Naive thymus-derived CD8-positive, alpha-beta T cell (primary cell): ENCODE results near the gene NKPD1. TPM values are rescaled to one million over a fixed set of nuclear protein-coding genes. Genes with fewer than 3 reads are reported as not detected.

Source experiments
- ATAC-seq, 2 donors: fragments of 150-1000 bp; cut with Tn5 transposase in 1 of 2; sonication (Bioruptor Pico), chemical (Tn5 transposase) in 1 of 2; 1 replicate in 1 of 2; 2 replicates in 1 of 2; pipeline ENCODE4 v1.10.0; 2021; ENCODE audit warnings: mild to moderate bottlenecking in 2 of 2, moderate library complexity in 2 of 2
- POLR2A ChIA-PET: fragments of 350-600 bp; sonication (Branson Sonifier 250); formaldehyde crosslinking; loops from one replicate; lab custom pipeline; 2021; ENCODE audit warnings: antibody characterized with exemption; lab: Charles Lee
- DNase-seq, 10 donors: peaks; one replicate each; pipeline versions ENCODE4 v3.0.0 to v3.0.0-alpha.2; 2020 to 2022
- H3K27ac Mint-ChIP-seq, 10 donors: one replicate each; pipeline ENCODE4 v1.8.0; 2020 to 2022; ENCODE audit warnings: mild to moderate bottlenecking in 10 of 10, mixed read lengths in 10 of 10, moderate library complexity in 4 of 10, inconsistent platforms in 1 of 10
- H3K27me3 Mint-ChIP-seq, 5 donors: one replicate each; pipeline ENCODE4 v1.8.0; 2021 to 2022; ENCODE audit warnings: mixed read lengths in 5 of 5
- H3K36me3 Mint-ChIP-seq, 3 donors: one replicate each; pipeline ENCODE4 v1.8.0; 2020 to 2022; ENCODE audit warnings: mixed read lengths in 3 of 3, mild to moderate bottlenecking in 2 of 3, inconsistent platforms in 1 of 3
- H3K4me1 Mint-ChIP-seq, 4 donors: one replicate each; pipeline ENCODE4 v1.8.0; 2021 to 2022; ENCODE audit warnings: mixed read lengths in 4 of 4
- H3K4me3 Mint-ChIP-seq, 10 donors: one replicate each; pipeline ENCODE4 v1.8.0; 2020 to 2022; ENCODE audit warnings: mild to moderate bottlenecking in 10 of 10, mixed read lengths in 10 of 10, moderate library complexity in 6 of 10, inconsistent platforms in 1 of 10
- H3K9me3 Mint-ChIP-seq, 9 donors: one replicate each; pipeline ENCODE4 v1.8.0; 2020 to 2022; ENCODE audit warnings: mixed read lengths in 9 of 9, mild to moderate bottlenecking in 3 of 9, inconsistent platforms in 1 of 9, moderate library complexity in 1 of 9
- polyA plus RNA-seq, 3 donors: library from polyadenylated mRNA; unstranded; fragments of 300-500 nt; fragmentation: Illumina TruSeq; gene quantifications; one replicate each; pipeline ENCODE4 v1.2.3, GENCODE V29; 2021
- total RNA-seq, 8 experiments: library from RNA in 2 of 8; stranded (reverse) in 2 of 8; gene quantifications; one replicate each; pipeline ENCODE4 v1.2.3 and lab custom pipeline; 2021 to 2026

The NKPD1 gene
- total and polyA plus RNA-seq, 5 experiments from 2014 or later, result 0.17 to 1.0 (median 0.47) TPM

- POLR2A ChIA-PET, result interaction anchor here (1.2 to 2.4 kb wide), 5 partner anchors 13 to 60 kb away, joined by 4 to 24 read pairs (median 6); partner anchors contain the start of genes BLOC1S3, PPP1R37 and TRAPPC6A
- H3K4me3 Mint-ChIP-seq, result peak overlapping the region in 9 of 10 donors; percentile 26 to 89 (median 72)
- ATAC-seq, result no peak
- H3K27ac Mint-ChIP-seq, result peak overlapping the region in 1 of 10 donors; percentile 13
- H3K9me3 Mint-ChIP-seq, result no peaks in the 10 kb centered on the region
- no peak for DNase-seq
- H3K27me3 Mint-ChIP-seq, result peaks cover under 1 to 30% (median 9%) of the 10 kb centered on the region in 5 donors
- no peaks in the 10 kb centered on the region for H3K36me3 Mint-ChIP-seq
- peaks cover 16 to 32% (median 29%) of the 10 kb centered on the region in 4 donors for H3K4me1 Mint-ChIP-seq
Measured at GRCh38 chr19:45151821-45152503, 8.8 kb downstream of the NKPD1 start.

GRCh38 chr19:45151320-45151719 lies 9.5 kb downstream of the NKPD1 start:
- POLR2A ChIA-PET, result no interaction called here

GRCh38 chr19:45150751-45151281 lies 10.0 kb downstream of the NKPD1 start:
- Mint-ChIP-seq H3K4me3 (peak overlapping the region in 5 of 10 donors; percentile 18 to 86 (median 63)), H3K9me3 (no peaks in the 10 kb centered on the region), H3K27me3 (peaks cover 0 to 27% (median 7%) of the 10 kb centered on the region in 5 donors), H3K36me3 (peaks cover 0 to 2% (median 0%) of the 10 kb centered on the region in 3 donors), H3K27ac (no peak overlapping the region), H3K4me1 (peaks cover 16 to 32% (median 29%) of the 10 kb centered on the region in 4 donors)
- ATAC-seq, result no peak
- POLR2A ChIA-PET, result no interaction called here
- no peak for DNase-seq

More at GRCh38 chr19:45151320-45151719, 9.5 kb downstream of the NKPD1 start:
- Mint-ChIP-seq H3K9me3 (no peaks in the 10 kb centered on the region), H3K4me1 (peaks cover 16 to 32% (median 29%) of the 10 kb centered on the region in 4 donors), H3K27me3 (peaks cover 0 to 28% (median 7%) of the 10 kb centered on the region in 5 donors), H3K36me3 (no peaks in the 10 kb centered on the region), H3K4me3 (peak overlapping the region in 9 of 10 donors; percentile 16 to 86 (median 63)), H3K27ac (peak overlapping the region in 2 of 10 donors; percentile 13 to 56)
- ATAC-seq, result no peak
- no peak for DNase-seq

- H3K27me3 Mint-ChIP-seq, result peaks cover 0 to 22% (median 7%) of the 10 kb centered on the region in 5 donors
- peak overlapping the region in 2 of 10 donors; percentile 14 to 32 for H3K4me3 Mint-ChIP-seq
- ATAC-seq (no peak), DNase-seq (no peak)
- no peak overlapping the region for H3K27ac Mint-ChIP-seq
- POLR2A ChIA-PET, result no interaction called here
- peaks cover 0 to 2% (median 0%) of the 10 kb centered on the region in 3 donors for H3K36me3 Mint-ChIP-seq
- peaks cover 16 to 32% (median 29%) of the 10 kb centered on the region in 4 donors for H3K4me1 Mint-ChIP-seq
- no peaks in the 10 kb centered on the region for H3K9me3 Mint-ChIP-seq
Measured at GRCh38 chr19:45150180-45150579, 10.6 kb downstream of the NKPD1 start.

GRCh38 chr19:45149129-45149528 lies 11.7 kb downstream of the NKPD1 start:
- POLR2A ChIA-PET, result no interaction called here
- peak overlapping the region in 4 of 10 donors; percentile 2 to 80 (median 46) for H3K27ac Mint-ChIP-seq
- H3K36me3 Mint-ChIP-seq, result peaks cover 0 to 2% (median 0%) of the 10 kb centered on the region in 3 donors
- H3K9me3 Mint-ChIP-seq, result no peaks in the 10 kb centered on the region
- peaks cover 0 to 15% (median 4%) of the 10 kb centered on the region in 5 donors for H3K27me3 Mint-ChIP-seq
- H3K4me3 Mint-ChIP-seq, result no peak overlapping the region
- H3K4me1 Mint-ChIP-seq, result peaks cover 14 to 30% (median 26%) of the 10 kb centered on the region in 4 donors
- ATAC-seq (no peak), DNase-seq (no peak)

- POLR2A ChIA-PET, result no interaction called here
- Mint-ChIP-seq H3K27me3 (peaks cover 0 to 10% (median 1%) of the 10 kb centered on the region in 5 donors), H3K4me1 (peaks cover 10 to 23% (median 19%) of the 10 kb centered on the region in 4 donors), H3K9me3 (no peaks in the 10 kb centered on the region), H3K4me3 (no peak overlapping the region), H3K27ac (peak overlapping the region in 1 of 10 donors; percentile 34), H3K36me3 (peaks cover 0 to 4% (median under 1%) of the 10 kb centered on the region in 3 donors)
- no peak for DNase-seq
- ATAC-seq, result no peak
Measured at GRCh38 chr19:45147835-45148676, 12.7 kb downstream of the NKPD1 start.

- H3K27me3 Mint-ChIP-seq, result peaks cover 0 to 5% (median 0%) of the 10 kb centered on the region in 5 donors
- H3K4me3 Mint-ChIP-seq, result no peak overlapping the region
- H3K27ac Mint-ChIP-seq, result no peak overlapping the region
- H3K9me3 Mint-ChIP-seq, result no peaks in the 10 kb centered on the region
- no peak for DNase-seq
- peaks cover 0 to 11% (median 8%) of the 10 kb centered on the region in 3 donors for H3K36me3 Mint-ChIP-seq
- POLR2A ChIA-PET, result interaction anchor here (0.9 kb wide), 1 partner anchor 10 kb away, joined by 3 read pairs; no protein-coding TSS in a partner anchor
- no peak for ATAC-seq
- peaks cover 6 to 16% (median 16%) of the 10 kb centered on the region in 4 donors for H3K4me1 Mint-ChIP-seq
Measured at GRCh38 chr19:45146741-45147205, 14.0 kb downstream of the NKPD1 start.

- Mint-ChIP-seq H3K27ac (no peak overlapping the region), H3K4me1 (peaks cover 6 to 14% (median 10%) of the 10 kb centered on the region in 4 donors), H3K4me3 (no peak overlapping the region), H3K36me3 (peaks cover 0 to 14% (median 8%) of the 10 kb centered on the region in 3 donors), H3K9me3 (no peaks in the 10 kb centered on the region), H3K27me3 (peaks cover 0 to under 1% (median 0%) of the 10 kb centered on the region in 5 donors)
- ATAC-seq (no peak), DNase-seq (no peak)
- POLR2A ChIA-PET, result interaction anchor here (0.9 kb wide), 1 partner anchor 10 kb away, joined by 3 read pairs; no protein-coding TSS in a partner anchor
Measured at GRCh38 chr19:45146251-45146650, 14.5 kb downstream of the NKPD1 start.

- POLR2A ChIA-PET, result no interaction called here
- Mint-ChIP-seq H3K27ac (no peak overlapping the region), H3K27me3 (no peaks in the 10 kb centered on the region), H3K9me3 (no peaks in the 10 kb centered on the region), H3K36me3 (peaks cover 0 to 14% (median 8%) of the 10 kb centered on the region in 3 donors), H3K4me3 (no peak overlapping the region), H3K4me1 (peaks cover 6 to 12% (median 9%) of the 10 kb centered on the region in 4 donors)
- DNase-seq (no peak), ATAC-seq (no peak)
Measured at GRCh38 chr19:45145270-45146189, 15.3 kb downstream of the NKPD1 start.

GRCh38 chr19:45144431-45145269 lies 16.1 kb downstream of the NKPD1 start:
- H3K27me3 Mint-ChIP-seq, result no peaks in the 10 kb centered on the region
- POLR2A ChIA-PET, result no interaction called here
- peaks cover 6 to 11% (median 8%) of the 10 kb centered on the region in 4 donors for H3K4me1 Mint-ChIP-seq
- H3K4me3 Mint-ChIP-seq, result no peak overlapping the region
- H3K9me3 Mint-ChIP-seq, result no peaks in the 10 kb centered on the region
- H3K36me3 Mint-ChIP-seq, result peaks cover 0 to 17% (median 8%) of the 10 kb centered on the region in 3 donors
- ATAC-seq, result no peak
- no peak for DNase-seq
- no peak overlapping the region for H3K27ac Mint-ChIP-seq
